Measurements from ENCODE around the gene CACHD1. TPM values are rescaled to one million over a fixed set of nuclear protein-coding genes. Genes with fewer than 3 reads are reported as not detected.

CACHD1 gene
- total and polyA plus RNA-seq, 2 of the 8 experiments (the other 6 are each of a cell fraction or from before 2014, with no cell fraction given) = 22.2 to 42.5 TPM

DNA sequence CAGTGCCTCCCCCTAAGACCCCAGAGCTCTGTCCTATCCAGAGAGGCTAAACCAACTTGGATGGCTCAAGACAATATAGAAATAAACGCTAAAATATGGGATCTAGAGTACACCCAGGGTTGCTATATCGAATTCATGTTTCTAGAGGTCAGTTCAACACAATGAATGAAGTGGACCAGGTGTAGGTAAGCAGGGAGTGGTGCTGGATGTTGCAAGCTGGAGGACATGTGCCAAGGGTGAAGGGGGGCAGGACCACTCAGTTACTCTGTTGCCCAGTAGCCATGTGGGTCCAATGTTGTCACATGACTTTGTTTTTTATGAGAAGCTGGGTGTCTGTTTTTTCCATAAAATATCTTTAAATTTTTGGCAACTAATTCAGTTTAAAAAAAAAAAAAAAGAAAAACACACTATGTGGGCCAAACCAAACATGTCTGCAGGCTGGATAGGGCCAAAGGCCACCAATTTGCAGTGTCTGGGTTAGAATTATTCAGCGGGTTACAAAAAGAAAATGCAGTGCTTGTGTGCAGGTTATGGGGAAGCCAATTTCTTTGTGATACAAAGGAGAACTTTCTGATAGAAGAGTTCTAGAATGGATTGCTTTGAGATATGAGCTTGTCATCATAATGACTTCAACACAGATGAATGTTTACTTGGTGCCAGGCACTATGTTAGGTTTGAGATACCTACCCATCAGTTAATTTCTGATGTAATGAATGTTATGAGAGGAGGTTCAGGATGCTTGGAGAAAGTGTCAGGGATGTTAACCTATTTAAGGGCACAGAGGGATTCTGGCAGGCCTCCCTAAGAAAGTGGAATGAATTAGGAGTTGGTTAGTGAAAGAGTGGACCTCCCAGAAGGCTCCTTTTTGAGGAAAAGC, 8.9 kb downstream of the CACHD1 start:
- no peak overlapping the region for H4K5ac ChIP-seq (ENCODE audit: insufficient read length, low read depth, low read length)
- no peak for FAIRE-seq
- ChIA-PET CTCF (ENCODE audit: partially characterized antibody) (interaction anchor here (0.7 to 2.5 kb wide), 7 partner anchors 8 to 198 kb away, joined by 3 to 12 read pairs (median 4); no protein-coding TSS in a partner anchor), POLR2A (ENCODE audit: partially characterized antibody) (interaction anchor here (1.2 to 1.3 kb wide), 2 partner anchors 11 to 15 kb away, joined by 3 read pairs; no protein-coding TSS in a partner anchor)
- peaks cover 6% of the 10 kb centered on the region; the same call in 1 of the 2 replicates for H3K79me1 ChIP-seq (ENCODE audit: low read depth, low read length)
- peaks cover 14 to 34% (median 26%) of the 10 kb centered on the region in 4 experiments for H3K4me1 ChIP-seq (replicated peaks in 1 of 4; ENCODE audit: control insufficient read depth in 3 of 4, insufficient read depth in 4 of 4, low read length in 3 of 4)
- no peak overlapping the region for H3K23ac ChIP-seq (ENCODE audit: insufficient read length)
- no peak overlapping the region for H2AK5ac ChIP-seq (ENCODE audit: low read depth, low read length)
- H3K56ac ChIP-seq (replicated peaks; ENCODE audit: insufficient read length, low read depth, low read length) = no peak overlapping the region
- H3K9me3 ChIP-seq (ENCODE audit: insufficient read depth in 2 of 2, low read depth in 1 of 2, low read length in 1 of 2) = no peaks in the 10 kb centered on the region
- no peak overlapping the region for H4K91ac ChIP-seq (replicated peaks; ENCODE audit: insufficient read length, low read length)
- no peak overlapping the region for H2BK12ac ChIP-seq (ENCODE audit: low read depth, low read length)
- no peak overlapping the region for H3K18ac ChIP-seq (ENCODE audit: extremely low read depth, low read length)
- H3K4me3 ChIP-seq (ENCODE audit: extremely low read depth in 1 of 4, insufficient read depth in 2 of 4, low read depth in 3 of 4, low read length in 4 of 4) = no peak overlapping the region
- H2BK5ac ChIP-seq (ENCODE audit: low read depth, low read length) = no peak overlapping the region
- no peak overlapping the region for H3K14ac ChIP-seq (ENCODE audit: insufficient read length)
- H3K27me3 ChIP-seq (replicated peaks in 1 of 4; ENCODE audit: control insufficient read depth in 3 of 4, extremely low read depth in 1 of 4, insufficient read depth in 3 of 4, low read length in 3 of 4) = peaks cover 0 to 1% (median 0%) of the 10 kb centered on the region in 4 experiments; a peak in 1 of 7 replicates
- H3K9ac ChIP-seq (replicated peaks in 1 of 4; ENCODE audit: extremely low read depth in 1 of 4, low read depth in 3 of 4, low read length in 3 of 4) = no peak overlapping the region
- no peak overlapping the region for H2BK120ac ChIP-seq (replicated peaks; ENCODE audit: low read depth, low read length)
- H4K8ac ChIP-seq (ENCODE audit: extremely low read depth, insufficient read depth, low read length) = no peak overlapping the region
- peaks cover 5% of the 10 kb centered on the region; the same call in 1 of the 2 replicates for H3K23me2 ChIP-seq (ENCODE audit: low read depth, low read length)
- WGBS, 2 experiments (ENCODE audit: extremely low coverage in 1 of 2, insufficient coverage in 1 of 2, insufficient read length in 1 of 2, insufficient replicate concordance in 2 of 2, low coverage in 1 of 2, low lambda C conversion rate in 2 of 2, missing lambda C conversion rate in 1 of 2) = 90% methylated on average over 3 of the region's 3 CpGs; no CpG with 5 or more reads in 1 of the 2 experiments
- no peak overlapping the region for H3K4ac ChIP-seq (replicated peaks; ENCODE audit: insufficient read length, low read depth, low read length)
- peaks cover 49 to 97% of the 10 kb centered on the region in 2 experiments for H3K79me2 ChIP-seq (ENCODE audit: control insufficient read depth in 1 of 2, insufficient read depth in 2 of 2, low read length in 2 of 2)
- no peak overlapping the region for H3K27ac ChIP-seq (ENCODE audit: low read depth, low read length)
- no peak for DNase-seq (ENCODE audit: low read depth in 1 of 2, low spot score in 2 of 2)
- H3K36me3 ChIP-seq (ENCODE audit: control insufficient read depth in 2 of 4, insufficient read depth in 4 of 4, low read length in 3 of 4) = peaks cover 0 to 6% (median 0%) of the 10 kb centered on the region in 4 experiments; a peak in 1 of 8 replicates
- H3K4me2 ChIP-seq (ENCODE audit: insufficient read depth in 1 of 2, low read depth in 2 of 2, low read length in 2 of 2) = no peak overlapping the region
- peaks cover 6 to 30% of the 10 kb centered on the region in 2 experiments for H4K20me1 ChIP-seq (replicated peaks in 1 of 2; ENCODE audit: control insufficient read depth in 1 of 2, insufficient read depth in 2 of 2, low read length in 2 of 2)
- no peak overlapping the region; the same call in 1 of the 2 replicates for H2BK20ac ChIP-seq (ENCODE audit: low read length)
- H2AFZ ChIP-seq (ENCODE audit: low read length) = no peak overlapping the region
- H2BK15ac ChIP-seq (ENCODE audit: low read length) = no peak overlapping the region
- no peak for TF ChIP-seq KDM1A (IDR thresholded peaks at IDR 0.05; ENCODE audit: borderline replicate concordance, low read length)
- TF ChIP-seq CREB1 (IDR thresholded peaks at IDR 0.05) = no peak
- TF ChIP-seq CBX8 (IDR thresholded peaks at IDR 0.05; ENCODE audit: borderline replicate concordance, low read depth, low read length) = no peak
- no peak for TF ChIP-seq SIRT6 (IDR thresholded peaks at IDR 0.05; ENCODE audit: low read length)
- no peak for TF ChIP-seq SRF (IDR thresholded peaks at IDR 0.05; ENCODE audit: low read depth, low read length)
- TF ChIP-seq TBP (IDR thresholded peaks at IDR 0.05; ENCODE audit: low read depth, low read length) = no peak
- TF ChIP-seq JUND (IDR thresholded peaks at IDR 0.05; ENCODE audit: low read length) = no peak
- TF ChIP-seq NANOG (IDR thresholded peaks at IDR 0.05; ENCODE audit: insufficient read depth, low read depth, low read length, poor library complexity, severe bottlenecking) = no peak
- no peak for TF ChIP-seq ASH2L (IDR thresholded peaks at IDR 0.05; ENCODE audit: low read length)
- no peak for TF ChIP-seq SIX5 (IDR thresholded peaks at IDR 0.05; ENCODE audit: low read depth, low read length)
- no peak for TF ChIP-seq FOSL1 (IDR thresholded peaks at IDR 0.05; ENCODE audit: insufficient read depth, low read depth, low read length)
- TF ChIP-seq SP4 (IDR thresholded peaks at IDR 0.05; ENCODE audit: low read length) = no peak
- TF ChIP-seq SUZ12 (IDR thresholded peaks at IDR 0.05; ENCODE audit: low read length) = no peak

All from H1 (cell line).